Osteocyte (in vitro differentiated cells): Measurements from ENCODE around the gene EPHX1. TPM values are rescaled to one million over a fixed set of nuclear protein-coding genes. Genes with fewer than 3 reads are reported as not detected.

ENCODE experiments used
- DNase-seq: peaks from one replicate; pipeline ENCODE4 v3.0.0; 2021; ENCODE audit warnings: mixed read lengths; ENCODE audit not compliant: unreplicated experiment; ENCODE audit errors: extremely low spot score
- H3K27ac Mint-ChIP-seq: one replicate; pipeline ENCODE4 v1.8.0; 2021; ENCODE audit warnings: mild to moderate bottlenecking, mixed read lengths; ENCODE audit not compliant: unreplicated experiment
- H3K27me3 Mint-ChIP-seq: one replicate; pipeline ENCODE4 v1.8.0; 2021; ENCODE audit warnings: mixed read lengths; ENCODE audit not compliant: unreplicated experiment
- H3K36me3 Mint-ChIP-seq: one replicate; pipeline ENCODE4 v1.8.0; 2021; ENCODE audit warnings: mixed read lengths; ENCODE audit not compliant: unreplicated experiment
- H3K4me1 Mint-ChIP-seq: one replicate; pipeline ENCODE4 v1.8.0; 2021; ENCODE audit warnings: mixed read lengths; ENCODE audit not compliant: unreplicated experiment
- H3K4me3 Mint-ChIP-seq: one replicate; pipeline ENCODE4 v1.8.0; 2021; ENCODE audit warnings: mild to moderate bottlenecking, moderate library complexity, mixed read lengths; ENCODE audit not compliant: unreplicated experiment
- H3K9me3 Mint-ChIP-seq: one replicate; pipeline ENCODE4 v1.8.0; 2021; ENCODE audit warnings: mixed read lengths; ENCODE audit not compliant: unreplicated experiment
- CTCF ChIP-seq: fragments of 200-600 bp; sonication (generic); IDR thresholded peaks from 2 replicates; pipeline ENCODE4 v1.5.0; 2021; ENCODE audit warnings: antibody characterized with exemption, mild to moderate bottlenecking, moderate library complexity
- total RNA-seq: library from RNA; stranded (reverse); gene quantifications from 2 replicates; pipeline ENCODE4 v1.2.1, GENCODE V29; 2021

The EPHX1 gene
- total RNA-seq, 1 donor from 2014 or later = 32.3 TPM

- no peaks in the 10 kb centered on the region for H3K36me3 Mint-ChIP-seq
- DNase-seq = no peak
- peak overlapping the region; percentile 91 for H3K27ac Mint-ChIP-seq
- no peaks in the 10 kb centered on the region for H3K9me3 Mint-ChIP-seq
- no peaks in the 10 kb centered on the region for H3K27me3 Mint-ChIP-seq
- no peak for TF ChIP-seq CTCF
- H3K4me3 Mint-ChIP-seq = no peak overlapping the region
- H3K4me1 Mint-ChIP-seq = peaks cover 63% of the 10 kb centered on the region
Measured at GRCh38 chr1:225763716-225764548, 46.0 kb upstream of the EPHX1 start.

GRCh38 chr1:225765982-225766674 is 43.8 kb upstream of the EPHX1 start:
- H3K4me3 Mint-ChIP-seq = no peak overlapping the region

GRCh38 chr1:225766967-225767633 is 42.8 kb upstream of the EPHX1 start:
- H3K27ac Mint-ChIP-seq = peak overlapping the region; percentile 93
- no peaks in the 10 kb centered on the region for H3K9me3 Mint-ChIP-seq
- H3K4me1 Mint-ChIP-seq = peaks cover 85% of the 10 kb centered on the region
- H3K4me3 Mint-ChIP-seq = peak overlapping the region; percentile 14
- no peaks in the 10 kb centered on the region for H3K27me3 Mint-ChIP-seq
- DNase-seq = no peak
- no peak for TF ChIP-seq CTCF
- no peaks in the 10 kb centered on the region for H3K36me3 Mint-ChIP-seq

More at GRCh38 chr1:225765982-225766674, 43.8 kb upstream of the EPHX1 start:
- H3K4me1 Mint-ChIP-seq = peaks cover 83% of the 10 kb centered on the region
- no peaks in the 10 kb centered on the region for H3K9me3 Mint-ChIP-seq
- no peaks in the 10 kb centered on the region for H3K27me3 Mint-ChIP-seq
- no peak for DNase-seq
- H3K36me3 Mint-ChIP-seq = no peaks in the 10 kb centered on the region
- peak overlapping the region; percentile 93 for H3K27ac Mint-ChIP-seq
- TF ChIP-seq CTCF = no peak

- peak overlapping the region; percentile 93 for H3K27ac Mint-ChIP-seq
- H3K36me3 Mint-ChIP-seq = no peaks in the 10 kb centered on the region
- H3K9me3 Mint-ChIP-seq = no peaks in the 10 kb centered on the region
- peaks cover 85% of the 10 kb centered on the region for H3K4me1 Mint-ChIP-seq
- no peak for TF ChIP-seq CTCF
- DNase-seq = no peak
- no peaks in the 10 kb centered on the region for H3K27me3 Mint-ChIP-seq
- no peak overlapping the region for H3K4me3 Mint-ChIP-seq
Measured at GRCh38 chr1:225767634-225768540, 42.0 kb upstream of the EPHX1 start.
